ENCODE data around the gene SLC27A2.

SLC27A2 gene

DNA sequence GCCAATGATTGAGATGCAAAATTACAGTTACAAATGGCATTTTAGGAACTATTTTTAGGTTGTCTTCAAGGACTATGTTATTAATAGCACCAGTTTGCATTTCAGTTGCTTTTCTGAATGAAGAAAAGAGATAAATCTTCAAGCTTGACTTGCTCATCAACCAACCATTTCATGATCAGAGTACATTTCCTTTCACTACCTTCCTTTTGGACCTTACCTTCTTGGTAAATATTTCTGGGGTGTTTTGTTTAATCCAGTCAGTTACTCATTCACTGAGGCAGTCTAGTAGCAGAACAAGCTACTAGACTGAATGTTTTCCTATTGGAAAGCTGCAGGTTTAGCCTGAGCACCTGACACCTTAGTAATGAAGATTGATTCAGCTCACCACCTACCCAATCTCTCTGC lies 8.2 kb downstream of the SLC27A2 start:
- peak overlapping the region in 2 of 10 experiments; percentile 26 to 35; a peak in 3 of 20 replicates for H3K4me3 ChIP-seq
- H3K27me3 ChIP-seq: no peaks in the 10 kb centered on the region
- peaks cover 0 to 44% (median 0%) of the 10 kb centered on the region in 11 experiments; a peak in 8 of 22 replicates for H3K36me3 ChIP-seq
- peak overlapping the region in 1 of 11 experiments; percentile 10; a peak in 2 of 22 replicates for H3K9ac ChIP-seq
- peak overlapping the region in 2 of 11 experiments; percentile 21 to 27; a peak in 3 of 22 replicates for H3K27ac ChIP-seq
- H4K20me1 ChIP-seq: no peaks in the 10 kb centered on the region
- H3K9me3 ChIP-seq (replicated peaks in 1 of 11): peaks cover 0 to 23% (median 5%) of the 10 kb centered on the region in 11 experiments; a peak in 7 of 22 replicates
- H3K4me2 ChIP-seq: peak overlapping the region in 9 of 11 experiments; percentile 39 to 89 (median 63); a peak in 18 of 22 replicates
- peaks cover 5 to 78% (median 42%) of the 10 kb centered on the region in 10 experiments; a peak in 17 of 20 replicates for H3K4me1 ChIP-seq
- no peak for TF ChIP-seq Cebpa-rat (IDR thresholded peaks at IDR 0.05)

GRCh38 chr15:50190723-50191122 lies 8.7 kb downstream of the SLC27A2 start:
- H3K4me2 ChIP-seq: peak overlapping the region in 9 of 11 experiments; percentile 39 to 89 (median 63); a peak in 17 of 22 replicates

GRCh38 chr15:50192164-50192563 lies 10.2 kb downstream of the SLC27A2 start:
- TF ChIP-seq Cebpa-rat (IDR thresholded peaks at IDR 0.05): no peak
- Histone ChIP-seq H3K4me2 (peak overlapping the region in 2 of 11 experiments; percentile 84 to 89; a peak in 5 of 22 replicates), H3K9ac (no peak overlapping the region), H3K4me3 (no peak overlapping the region), H3K27ac (no peak overlapping the region), H3K27me3 (no peaks in the 10 kb centered on the region), H3K9me3 (replicated peaks in 1 of 11) (peaks cover 0 to 20% (median 5%) of the 10 kb centered on the region in 11 experiments; a peak in 7 of 22 replicates), H4K20me1 (no peaks in the 10 kb centered on the region), H3K36me3 (peaks cover 0 to 45% (median 0%) of the 10 kb centered on the region in 11 experiments; a peak in 8 of 22 replicates), H3K4me1 (peaks cover 5 to 58% (median 39%) of the 10 kb centered on the region in 10 experiments; a peak in 17 of 20 replicates)

More at GRCh38 chr15:50190723-50191122, 8.7 kb downstream of the SLC27A2 start:
- peak overlapping the region in 2 of 11 experiments; percentile 3 to 21; a peak in 3 of 22 replicates for H3K27ac ChIP-seq
- TF ChIP-seq Cebpa-rat (IDR thresholded peaks at IDR 0.05): no peak
- no peaks in the 10 kb centered on the region for H4K20me1 ChIP-seq
- peaks cover 0 to 44% (median 0%) of the 10 kb centered on the region in 11 experiments; a peak in 8 of 22 replicates for H3K36me3 ChIP-seq
- peak overlapping the region in 1 of 11 experiments; percentile 10; a peak in 2 of 22 replicates for H3K9ac ChIP-seq
- no peak overlapping the region; a peak in 1 of 20 replicates for H3K4me3 ChIP-seq
- no peaks in the 10 kb centered on the region for H3K27me3 ChIP-seq
- peaks cover 0 to 23% (median 5%) of the 10 kb centered on the region in 11 experiments; a peak in 7 of 22 replicates for H3K9me3 ChIP-seq (replicated peaks in 1 of 11)
- H3K4me1 ChIP-seq: peaks cover 5 to 73% (median 41%) of the 10 kb centered on the region in 10 experiments; a peak in 17 of 20 replicates

DNA sequence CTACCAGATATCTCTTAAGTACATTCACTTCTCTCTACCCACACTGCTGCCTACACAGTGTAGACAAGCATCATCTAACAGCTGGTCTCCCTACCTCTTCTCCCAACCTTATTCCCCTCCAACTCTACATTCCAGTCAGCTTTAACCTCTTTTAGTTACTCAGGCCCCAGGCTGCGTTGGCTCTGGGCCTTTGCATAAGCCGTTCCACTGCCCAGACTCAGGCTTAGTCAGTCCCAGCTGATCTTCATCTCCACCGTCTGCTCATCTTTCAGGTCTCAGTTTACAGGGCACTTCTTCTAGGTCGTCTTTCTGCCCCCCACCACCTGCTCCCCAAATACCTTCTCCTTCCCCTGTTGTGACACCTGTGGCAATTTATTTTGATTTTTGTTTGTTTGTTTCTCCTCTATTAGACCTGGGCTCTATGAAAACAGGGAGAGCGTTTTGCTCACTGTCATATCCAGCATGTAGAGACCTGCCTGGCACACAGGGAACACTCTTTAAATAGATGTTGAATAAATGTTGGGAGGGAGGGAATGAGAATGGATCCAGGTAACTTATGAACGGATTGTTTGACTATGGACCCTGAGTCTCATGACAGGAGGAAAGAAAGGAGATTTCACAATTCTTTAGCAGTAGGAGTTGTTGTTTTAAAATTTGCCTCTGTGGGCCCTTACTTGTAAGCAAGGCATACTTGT lies 11.1 kb downstream of the SLC27A2 start:
- Histone ChIP-seq H3K4me3 (no peak overlapping the region), H3K9ac (no peak overlapping the region), H3K4me1 (peaks cover 5 to 49% (median 34%) of the 10 kb centered on the region in 10 experiments; a peak in 17 of 20 replicates), H3K9me3 (replicated peaks in 1 of 11) (peaks cover 0 to 15% (median 5%) of the 10 kb centered on the region in 11 experiments; a peak in 6 of 22 replicates), H3K36me3 (peaks cover 0 to 48% (median 5%) of the 10 kb centered on the region in 11 experiments; a peak in 9 of 22 replicates), H3K4me2 (peak overlapping the region in 1 of 11 experiments; percentile 6; a peak in 1 of 22 replicates), H4K20me1 (no peaks in the 10 kb centered on the region), H3K27me3 (no peaks in the 10 kb centered on the region), H3K27ac (no peak overlapping the region)
- no peak for TF ChIP-seq Cebpa-rat (IDR thresholded peaks at IDR 0.05)

GRCh38 chr15:50202003-50202402 lies 20.0 kb downstream of the SLC27A2 start:
- no peak for TF ChIP-seq Cebpa-rat (IDR thresholded peaks at IDR 0.05)
- Histone ChIP-seq H4K20me1 (no peaks in the 10 kb centered on the region), H3K9me3 (replicated peaks in 1 of 11) (no peaks in the 10 kb centered on the region)

GRCh38 chr15:50206020-50206419 lies 24.0 kb downstream of the SLC27A2 start:
- H3K4me3 ChIP-seq: no peak overlapping the region
- H3K9ac ChIP-seq: no peak overlapping the region
- H4K20me1 ChIP-seq: no peaks in the 10 kb centered on the region
- no peak for TF ChIP-seq Cebpa-rat (IDR thresholded peaks at IDR 0.05)
- no peaks in the 10 kb centered on the region for H3K4me1 ChIP-seq
- peaks cover 0 to 97% (median 63%) of the 10 kb centered on the region in 11 experiments; a peak in 15 of 22 replicates for H3K36me3 ChIP-seq
- no peak overlapping the region for H3K27ac ChIP-seq
- no peak overlapping the region for H3K4me2 ChIP-seq
- no peaks in the 10 kb centered on the region for H3K27me3 ChIP-seq
- peaks cover 7 to 22% (median 17%) of the 10 kb centered on the region in 11 experiments; a peak in 21 of 22 replicates for H3K9me3 ChIP-seq (replicated peaks in 1 of 11)

More at GRCh38 chr15:50202003-50202402, 20.0 kb downstream of the SLC27A2 start:
- Histone ChIP-seq H3K36me3 (peaks cover 0 to 93% (median 35%) of the 10 kb centered on the region in 11 experiments; a peak in 13 of 22 replicates), H3K4me3 (no peak overlapping the region), H3K4me1 (peaks cover 0 to 3% (median 0%) of the 10 kb centered on the region in 10 experiments; a peak in 1 of 20 replicates), H3K4me2 (no peak overlapping the region), H3K27ac (no peak overlapping the region), H3K27me3 (no peaks in the 10 kb centered on the region), H3K9ac (no peak overlapping the region)

- Histone ChIP-seq H3K36me3 (peaks cover 0 to 80% (median 56%) of the 10 kb centered on the region in 11 experiments; a peak in 15 of 22 replicates), H3K9ac (no peak overlapping the region), H3K4me2 (no peak overlapping the region), H3K27me3 (no peaks in the 10 kb centered on the region), H3K4me1 (no peaks in the 10 kb centered on the region), H3K9me3 (replicated peaks in 1 of 11) (peaks cover 20 to 47% (median 39%) of the 10 kb centered on the region in 11 experiments), H3K27ac (no peak overlapping the region), H4K20me1 (no peaks in the 10 kb centered on the region), H3K4me3 (no peak overlapping the region)
- TF ChIP-seq Cebpa-rat (IDR thresholded peaks at IDR 0.05): no peak
Measured at GRCh38 chr15:50209809-50210208, 27.8 kb downstream of the SLC27A2 start.

DNA sequence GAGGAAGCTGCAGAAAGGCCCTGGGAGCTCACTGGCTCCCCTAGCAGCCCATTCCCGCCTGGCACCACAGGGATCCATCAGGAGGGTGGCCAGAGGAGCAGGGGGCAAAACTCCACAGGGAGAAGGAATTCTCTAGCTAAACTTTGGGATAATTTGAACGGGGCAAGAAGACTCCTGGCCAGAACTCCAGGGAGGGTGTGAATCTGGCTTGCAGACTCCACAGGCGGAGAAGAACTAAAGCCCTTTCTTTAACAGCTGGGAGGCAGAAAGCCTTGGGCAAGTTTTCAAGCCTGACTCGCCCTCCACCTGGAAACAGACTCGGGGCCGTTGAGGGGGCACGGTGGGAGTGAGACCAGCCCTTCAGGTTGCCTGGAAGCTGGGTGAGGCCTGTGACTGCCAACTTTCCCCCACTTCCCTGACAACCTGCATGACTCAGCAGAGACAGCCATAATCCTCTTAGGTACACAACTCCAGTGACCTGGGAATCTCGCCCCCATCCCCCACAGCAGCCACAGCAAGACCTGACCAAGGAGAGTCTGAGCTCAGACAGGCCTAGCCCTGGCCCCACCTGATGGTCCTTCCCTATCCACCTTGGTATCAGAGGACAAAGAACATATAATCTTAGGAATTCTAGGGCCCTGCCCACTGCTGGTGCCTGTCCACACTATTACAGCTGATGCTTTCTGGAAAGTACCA lies 28.6 kb downstream of the SLC27A2 start:
- peak overlapping the region in 1 of 10 experiments; percentile 1; a peak in 1 of 20 replicates for H3K4me3 ChIP-seq
- H3K27ac ChIP-seq: no peak overlapping the region
- no peaks in the 10 kb centered on the region for H4K20me1 ChIP-seq
- H3K36me3 ChIP-seq: peaks cover 0 to 71% (median 48%) of the 10 kb centered on the region in 11 experiments; a peak in 15 of 22 replicates
- no peak overlapping the region for H3K4me2 ChIP-seq
- no peak overlapping the region for H3K9ac ChIP-seq
- no peaks in the 10 kb centered on the region for H3K4me1 ChIP-seq
- no peaks in the 10 kb centered on the region for H3K27me3 ChIP-seq
- TF ChIP-seq Cebpa-rat (IDR thresholded peaks at IDR 0.05): no peak
- H3K9me3 ChIP-seq (replicated peaks in 1 of 11): peaks cover 20 to 47% (median 39%) of the 10 kb centered on the region in 11 experiments
